Stimulated activated CD4-positive, alpha-beta T cell treated with anti-CD3 and anti-CD28 coated beads, Interleukin-2, amount 100 ng/mL, for 4 hours (primary cell): Measurements from ENCODE around the gene DDIT3.
A peak's percentile ranks its signal among the peaks of the same experiment; 100 is the strongest.
"Not testable (repeated sequence)": the region's sequence is repeated elsewhere in the genome, so short reads cannot be mapped to it uniquely, and the experiment has no call there.

ENCODE experiments used
- DNase-seq: peaks from one replicate; pipeline ENCODE4 v3.0.0-alpha.2; 2020; ENCODE audit warnings: low read depth

The DDIT3 gene

GRCh38 chr12:57513266-57513665, 7.0 kb downstream of the DDIT3 start:
- DNase-seq: no peak

- no peak for DNase-seq
Measured at GRCh38 chr12:57512665-57513064, 7.6 kb downstream of the DDIT3 start.

- no peak for DNase-seq
Measured at GRCh38 chr12:57511588-57512325, 8.6 kb downstream of the DDIT3 start.

- no peak for DNase-seq
Measured at GRCh38 chr12:57511161-57511560, 9.2 kb downstream of the DDIT3 start.

GRCh38 chr12:57507796-57508195, 12.5 kb downstream of the DDIT3 start:
- not testable (repeated sequence) for DNase-seq

- not testable (repeated sequence) for DNase-seq
Measured at GRCh38 chr12:57506541-57506940, 13.8 kb downstream of the DDIT3 start.

GRCh38 chr12:57502311-57502969, 17.9 kb downstream of the DDIT3 start:
- not testable (repeated sequence) for DNase-seq

GRCh38 chr12:57500213-57500612, 20.1 kb downstream of the DDIT3 start:
- no peak for DNase-seq

- no peak for DNase-seq
Measured at GRCh38 chr12:57498571-57498970, 21.7 kb downstream of the DDIT3 start.

GRCh38 chr12:57498132-57498502, 22.2 kb downstream of the DDIT3 start:
- DNase-seq: no peak

- DNase-seq: no peak
Measured at GRCh38 chr12:57497223-57498131, 22.8 kb downstream of the DDIT3 start.

GRCh38 chr12:57496822-57497221, 23.5 kb downstream of the DDIT3 start:
- DNase-seq: no peak

- not testable (repeated sequence) for DNase-seq
Measured at GRCh38 chr12:57495051-57495701, 25.1 kb downstream of the DDIT3 start.

- no peak for DNase-seq
Measured at GRCh38 chr12:57491393-57492280, 28.7 kb downstream of the DDIT3 start.

GRCh38 chr12:57490126-57490525, 30.2 kb downstream of the DDIT3 start:
- no peak for DNase-seq

GRCh38 chr12:57489157-57489641, 31.1 kb downstream of the DDIT3 start:
- no peak for DNase-seq

GRCh38 chr12:57488402-57489156, 31.7 kb downstream of the DDIT3 start:
- DNase-seq: no peak

GRCh38 chr12:57487597-57488401, 32.5 kb downstream of the DDIT3 start, which contains the start of gene MARS1:
Gene MARS1, plus strand, starts transcription at chr12:57488068. Its CDS starts 23 bp downstream, at chr12:57488091.
- peak; percentile 91 for DNase-seq

GRCh38 chr12:57487055-57487596, 33.2 kb downstream of the DDIT3 start:
- no peak for DNase-seq
